ENCODE measurements around the gene NMT2.
"Not testable (repeated sequence)": the region's sequence is repeated elsewhere in the genome, so short reads cannot be mapped to it uniquely, and the experiment has no call there.

Gene NMT2

GRCh38 chr10:15168291-15168785, at the start of gene NMT2:
NMT2 (minus strand) TSS chr10:15168693; CDS start chr10:15168612, 81 bp downstream.
- DNase-seq (ENCODE audit: extremely low read depth in 1 of 2, low read depth in 1 of 2), result no peak

GRCh38 chr10:15216700-15217099, 48.2 kb upstream of the NMT2 start:
- DNase-seq (ENCODE audit: extremely low read depth in 1 of 2, low read depth in 1 of 2), result no peak

- no peak for DNase-seq (ENCODE audit: extremely low read depth in 1 of 2, low read depth in 1 of 2)
These were observed 45.7 kb upstream of the NMT2 start for GRCh38 chr10:15214237-15214636.

- no peak for DNase-seq (ENCODE audit: extremely low read depth in 1 of 2, low read depth in 1 of 2)
These were observed 45.0 kb upstream of the NMT2 start for GRCh38 chr10:15213461-15213861.

GRCh38 chr10:15211464-15211979, 43.0 kb upstream of the NMT2 start:
- DNase-seq (ENCODE audit: extremely low read depth in 1 of 2, low read depth in 1 of 2), result no peak

GRCh38 chr10:15210521-15210920, 42.0 kb upstream of the NMT2 start:
- DNase-seq (ENCODE audit: extremely low read depth in 1 of 2, low read depth in 1 of 2), result no peak

GRCh38 chr10:15209827-15210509, 41.5 kb upstream of the NMT2 start:
- peak; percentile 47 to 76 for DNase-seq (ENCODE audit: extremely low read depth in 1 of 2, low read depth in 1 of 2)

- no peak for DNase-seq (ENCODE audit: extremely low read depth in 1 of 2, low read depth in 1 of 2)
These were observed 39.7 kb upstream of the NMT2 start for GRCh38 chr10:15208221-15208620.

GRCh38 chr10:15207410-15207809, 38.9 kb upstream of the NMT2 start:
- DNase-seq (ENCODE audit: extremely low read depth in 1 of 2, low read depth in 1 of 2), result not testable (repeated sequence)

GRCh38 chr10:15202639-15203038, 34.1 kb upstream of the NMT2 start:
- no peak for DNase-seq (ENCODE audit: extremely low read depth in 1 of 2, low read depth in 1 of 2)

- DNase-seq (ENCODE audit: extremely low read depth in 1 of 2, low read depth in 1 of 2), result not testable (repeated sequence)
These were observed 33.8 kb upstream of the NMT2 start for GRCh38 chr10:15202301-15202621.

GRCh38 chr10:15201589-15202300, 33.3 kb upstream of the NMT2 start:
- DNase-seq (ENCODE audit: extremely low read depth in 1 of 2, low read depth in 1 of 2), result no peak

GRCh38 chr10:15200626-15201025, 32.1 kb upstream of the NMT2 start:
- DNase-seq (ENCODE audit: extremely low read depth in 1 of 2, low read depth in 1 of 2), result no peak

- no peak for DNase-seq (ENCODE audit: extremely low read depth in 1 of 2, low read depth in 1 of 2)
These were observed 29.4 kb upstream of the NMT2 start for GRCh38 chr10:15197911-15198310.

GRCh38 chr10:15197276-15197675, 28.8 kb upstream of the NMT2 start:
- DNase-seq (ENCODE audit: extremely low read depth in 1 of 2, low read depth in 1 of 2), result no peak

- no peak for DNase-seq (ENCODE audit: extremely low read depth in 1 of 2, low read depth in 1 of 2)
These were observed 27.7 kb upstream of the NMT2 start for GRCh38 chr10:15196021-15196834.

GRCh38 chr10:15189133-15189885, 20.8 kb upstream of the NMT2 start:
- no peak for DNase-seq (ENCODE audit: extremely low read depth in 1 of 2, low read depth in 1 of 2)

GRCh38 chr10:15188603-15189002, 20.1 kb upstream of the NMT2 start:
- DNase-seq (ENCODE audit: extremely low read depth in 1 of 2, low read depth in 1 of 2), result no peak

- DNase-seq (ENCODE audit: extremely low read depth in 1 of 2, low read depth in 1 of 2), result no peak
These were observed 15.4 kb upstream of the NMT2 start for GRCh38 chr10:15183689-15184481.
